IPS-NIHi7 (cell line): ENCODE data around the gene PIMREG.

ENCODE experiments used
- DNase-seq: peaks from one replicate; pipeline ENCODE4 v3.0.0; 2012; ENCODE audit warnings: mixed read lengths; ENCODE audit errors: extremely low spot score

PIMREG gene

GRCh38 chr17:6437956-6438355, 6.3 kb upstream of the PIMREG start:
- no peak for DNase-seq

GRCh38 chr17:6439951-6440350, 4.3 kb upstream of the PIMREG start:
- no peak for DNase-seq

- no peak for DNase-seq
Observed at GRCh38 chr17:6442775-6443174, 1.5 kb upstream of the PIMREG start.

GRCh38 chr17:6444571-6445335, 498 bp downstream of the PIMREG start:
- DNase-seq, result no peak

- no peak for DNase-seq
Observed at GRCh38 chr17:6446516-6447100, 2.4 kb downstream of the PIMREG start.

- no peak for DNase-seq
Observed at GRCh38 chr17:6448473-6448872, 4.2 kb downstream of the PIMREG start.

- no peak for DNase-seq
Observed at GRCh38 chr17:6449307-6449706, 5.1 kb downstream of the PIMREG start.

GRCh38 chr17:6450926-6451832, 6.9 kb downstream of the PIMREG start:
- DNase-seq, result no peak

- no peak for DNase-seq
Observed at GRCh38 chr17:6452471-6453266, 8.4 kb downstream of the PIMREG start.

GRCh38 chr17:6453279-6454024, 9.2 kb downstream of the PIMREG start:
- no peak for DNase-seq

GRCh38 chr17:6454495-6455320, 10.5 kb downstream of the PIMREG start:
- peak; percentile 54 for DNase-seq

GRCh38 chr17:6455321-6455705, 11.1 kb downstream of the PIMREG start:
- DNase-seq, result peak; percentile 51

GRCh38 chr17:6456321-6456720, 12.1 kb downstream of the PIMREG start:
- no peak for DNase-seq

- DNase-seq, result no peak
Observed at GRCh38 chr17:6456914-6457687, 12.8 kb downstream of the PIMREG start.

- DNase-seq, result no peak
Observed at GRCh38 chr17:6457688-6458459, 13.6 kb downstream of the PIMREG start.

- no peak for DNase-seq
Observed at GRCh38 chr17:6458460-6458950, 14.2 kb downstream of the PIMREG start.

GRCh38 chr17:6460531-6461161, 16.4 kb downstream of the PIMREG start:
- no peak for DNase-seq

GRCh38 chr17:6461246-6461645, 17.0 kb downstream of the PIMREG start:
- no peak for DNase-seq
